Smooth muscle cell (in vitro differentiated cells): Measurements from ENCODE around the gene HAUS7. TPM values are rescaled to one million over a fixed set of nuclear protein-coding genes. Genes with fewer than 3 reads are reported as not detected.

Source experiments
- DNase-seq: peaks from one replicate; lab custom pipeline; 2025; ENCODE audit not compliant: unreplicated experiment; lab: John Stamatoyannopoulos, UW
- H2AFZ ChIP-seq: fragments of 200-600 bp; sonication (generic); 2 replicates; pipeline ENCODE4 v1.6.0; 2016; ENCODE audit warnings: antibody characterized with exemption, low read depth, mild to moderate bottlenecking
- H3F3A ChIP-seq: fragments of 200-600 bp; sonication (generic); 2 replicates; pipeline ENCODE4 v1.6.0; 2017; ENCODE audit warnings: antibody characterized with exemption, low read depth
- H3K27ac ChIP-seq: fragments of 200-600 bp; sonication (generic); 2 replicates; pipeline ENCODE4 v1.5.1; 2016; ENCODE audit warnings: low read depth, mild to moderate bottlenecking
- H3K27me3 ChIP-seq: fragments of 200-600 bp; sonication (generic); 2 replicates; pipeline ENCODE4 v1.6.1; 2016; ENCODE audit warnings: low read depth, mild to moderate bottlenecking
- H3K36me3 ChIP-seq: fragments of 200-600 bp; sonication (generic); 2 replicates; pipeline ENCODE4 v1.5.1; 2016; ENCODE audit warnings: low read depth
- H3K4me1 ChIP-seq: fragments of 200-600 bp; sonication (generic); 2 replicates; pipeline ENCODE4 v1.5.1; 2016; ENCODE audit warnings: low read depth
- H3K4me2 ChIP-seq: fragments of 200-600 bp; sonication (generic); 2 replicates; pipeline ENCODE4 v1.6.0; 2016; ENCODE audit warnings: mild to moderate bottlenecking
- H3K4me3 ChIP-seq: fragments of 200-600 bp; sonication (generic); 2 replicates; pipeline ENCODE4 v1.5.1; 2016; ENCODE audit warnings: mild to moderate bottlenecking
- H3K79me2 ChIP-seq: fragments of 200-600 bp; sonication (generic); 2 replicates; pipeline ENCODE4 v1.6.0; 2016; ENCODE audit warnings: low read depth, mild to moderate bottlenecking
- H3K9ac ChIP-seq: fragments of 200-600 bp; sonication (generic); 2 replicates; pipeline ENCODE4 v1.6.0; 2016; ENCODE audit warnings: low read depth
- H3K9me3 ChIP-seq: fragments of 200-600 bp; sonication (generic); replicated peaks from 2 replicates; pipeline ENCODE4 v1.5.1; 2016; ENCODE audit warnings: low read depth
- H4K20me1 ChIP-seq: fragments of 200-600 bp; sonication (generic); 2 replicates; pipeline ENCODE4 v1.6.0; 2016; ENCODE audit warnings: low read depth
- CTCF ChIP-seq: fragments of 200-600 bp; sonication (generic); IDR thresholded peaks from 2 replicates; pipeline ENCODE4 v1.5.1; 2017; ENCODE audit warnings: borderline replicate concordance, mild to moderate bottlenecking, antibody characterized with exemption; ENCODE audit not compliant: insufficient read depth, poor library complexity, severe bottlenecking
- WGBS: methylation state at CpG from one replicate; pipeline ENCODE4 v1.1.7; 2016; ENCODE audit warnings: low lambda C conversion rate; 5-methylcytosine and 5-hydroxymethylcytosine counted together
- polyA plus RNA-seq: library from polyadenylated mRNA; unstranded; fragments of >200 nt; fragmentation: Nextera tagmentation; extraction: Ambion mirVana; gene quantifications from 2 replicates; pipeline ENCODE4 v1.2.1, GENCODE V29; 2016
- total RNA-seq: library from RNA; depleted of rRNA; stranded (reverse); fragments of >200 nt; gene quantifications from 2 replicates; pipeline ENCODE4 v1.2.3, GENCODE V29; 2014

HAUS7 gene
- total and polyA plus RNA-seq, 2 experiments from 2014 or later: 18.5 to 27.4 TPM

- no peaks in the 10 kb centered on the region for H3K36me3 ChIP-seq
- peak overlapping the region; percentile 87 for H3K4me2 ChIP-seq
Observed at GRCh38 chrX:153495903-153496589, 25.7 kb upstream of the HAUS7 start.

GRCh38 chrX:153495362-153495751 is 25.0 kb upstream of the HAUS7 start:
- Histone ChIP-seq H4K20me1 (peaks cover 40% of the 10 kb centered on the region), H3K36me3 (no peaks in the 10 kb centered on the region), H3K4me3 (peak overlapping the region; percentile 55), H3K9ac (no peak overlapping the region), H3K27me3 (no peaks in the 10 kb centered on the region), H3F3A (no peaks in the 10 kb centered on the region), H3K27ac (no peak overlapping the region), H3K9me3 (no peaks in the 10 kb centered on the region), H3K4me2 (peak overlapping the region; percentile 87), H3K4me1 (peaks cover 5% of the 10 kb centered on the region), H2AFZ (no peak overlapping the region), H3K79me2 (peaks cover 40% of the 10 kb centered on the region)
- WGBS: 71% methylated on average over 17 of the region's 17 CpGs
- peak; percentile 40 for DNase-seq
- no peak for TF ChIP-seq CTCF

More at GRCh38 chrX:153495903-153496589, 25.7 kb upstream of the HAUS7 start:
- Histone ChIP-seq H3K4me1 (peaks cover 5% of the 10 kb centered on the region), H3K27ac (no peak overlapping the region), H3F3A (no peaks in the 10 kb centered on the region), H3K79me2 (peaks cover 41% of the 10 kb centered on the region), H3K4me3 (peak overlapping the region; percentile 55), H2AFZ (no peak overlapping the region), H3K9ac (no peak overlapping the region), H3K27me3 (no peaks in the 10 kb centered on the region), H4K20me1 (peaks cover 47% of the 10 kb centered on the region), H3K9me3 (no peaks in the 10 kb centered on the region)
- DNase-seq: no peak
- TF ChIP-seq CTCF: no peak
- WGBS: 76% methylated on average over 18 of the region's 18 CpGs

GRCh38 chrX:153494541-153495361 is 24.4 kb upstream of the HAUS7 start, which contains the start of gene BGN:
BGN (plus strand) TSS chrX:153494980; CDS start chrX:153504632, 9,652 bp downstream.
- WGBS: 41% methylated on average over 25 of the region's 41 CpGs
- Histone ChIP-seq H2AFZ (no peak within 1 kb of the TSS), H3K27ac (peak within 1 kb of the TSS; percentile 63), H3K9ac (no peak within 1 kb of the TSS), H3K4me2 (peak within 1 kb of the TSS; percentile 87), H4K20me1 (peaks cover 34% of the 10 kb centered on the region), H3K4me3 (peak within 1 kb of the TSS; percentile 55), H3K9me3 (no peaks in the 10 kb centered on the region), H3K4me1 (peaks cover 5% of the 10 kb centered on the region), H3K79me2 (peaks cover 34% of the 10 kb centered on the region), H3F3A (no peaks in the 10 kb centered on the region), H3K27me3 (no peaks in the 10 kb centered on the region), H3K36me3 (no peaks in the 10 kb centered on the region)
- DNase-seq: peak; percentile 40
- TF ChIP-seq CTCF: peak; percentile 30
